Coronary artery (tissue), 2 donors: Measurements from ENCODE around the gene LGR6.

ENCODE experiments used
- DNase-seq: peaks from one replicate; pipeline ENCODE4 v3.0.0-alpha.2; 2017; ENCODE audit warnings: low spot score
- H3K27ac ChIP-seq, 2 donors: fragments of 200-600 bp; sonication (generic); one replicate each; pipeline ENCODE4 v1.5.1; 2016 to 2019
- H3K4me3 ChIP-seq: fragments of 200-600 bp; sonication (generic); 2 replicates; pipeline ENCODE4 v1.5.1; 2016; ENCODE audit warnings: mild to moderate bottlenecking, moderate library complexity
- TF ChIP-seq, protein P1 (sequence below): fragments of 200-600 bp; sonication (generic); IDR thresholded peaks from one replicate; pipeline ENCODE4 v1.5.1; 2019; ENCODE audit warnings: antibody characterized with exemption

The LGR6 gene

DNA sequence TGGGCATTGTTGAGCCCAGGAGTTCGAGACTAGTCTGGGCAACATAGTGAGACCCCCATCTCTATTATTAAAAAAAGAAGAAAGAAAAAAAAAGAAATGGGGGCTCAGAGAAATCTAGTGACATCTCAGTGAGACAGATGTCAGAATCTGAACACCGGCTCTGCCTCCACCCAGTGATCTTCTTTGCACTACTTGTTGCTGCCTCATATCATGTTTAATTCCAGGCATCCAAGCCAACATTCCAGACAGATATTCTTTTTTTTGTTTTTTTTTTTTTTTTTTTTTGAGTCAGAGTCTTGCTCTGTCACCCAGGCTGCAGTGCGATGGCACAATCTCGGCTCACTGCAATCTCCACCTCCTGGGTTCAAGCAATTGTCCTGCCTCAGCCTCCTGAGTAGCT, 44.0 kb upstream of the LGR6 start:
- Histone ChIP-seq H3K27ac (no peak overlapping the region), H3K4me3 (no peak overlapping the region)
- no peak for DNase-seq
- TF ChIP-seq, protein P1, sequence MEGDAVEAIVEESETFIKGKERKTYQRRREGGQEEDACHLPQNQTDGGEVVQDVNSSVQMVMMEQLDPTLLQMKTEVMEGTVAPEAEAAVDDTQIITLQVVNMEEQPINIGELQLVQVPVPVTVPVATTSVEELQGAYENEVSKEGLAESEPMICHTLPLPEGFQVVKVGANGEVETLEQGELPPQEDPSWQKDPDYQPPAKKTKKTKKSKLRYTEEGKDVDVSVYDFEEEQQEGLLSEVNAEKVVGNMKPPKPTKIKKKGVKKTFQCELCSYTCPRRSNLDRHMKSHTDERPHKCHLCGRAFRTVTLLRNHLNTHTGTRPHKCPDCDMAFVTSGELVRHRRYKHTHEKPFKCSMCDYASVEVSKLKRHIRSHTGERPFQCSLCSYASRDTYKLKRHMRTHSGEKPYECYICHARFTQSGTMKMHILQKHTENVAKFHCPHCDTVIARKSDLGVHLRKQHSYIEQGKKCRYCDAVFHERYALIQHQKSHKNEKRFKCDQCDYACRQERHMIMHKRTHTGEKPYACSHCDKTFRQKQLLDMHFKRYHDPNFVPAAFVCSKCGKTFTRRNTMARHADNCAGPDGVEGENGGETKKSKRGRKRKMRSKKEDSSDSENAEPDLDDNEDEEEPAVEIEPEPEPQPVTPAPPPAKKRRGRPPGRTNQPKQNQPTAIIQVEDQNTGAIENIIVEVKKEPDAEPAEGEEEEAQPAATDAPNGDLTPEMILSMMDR, result no peak

DNA sequence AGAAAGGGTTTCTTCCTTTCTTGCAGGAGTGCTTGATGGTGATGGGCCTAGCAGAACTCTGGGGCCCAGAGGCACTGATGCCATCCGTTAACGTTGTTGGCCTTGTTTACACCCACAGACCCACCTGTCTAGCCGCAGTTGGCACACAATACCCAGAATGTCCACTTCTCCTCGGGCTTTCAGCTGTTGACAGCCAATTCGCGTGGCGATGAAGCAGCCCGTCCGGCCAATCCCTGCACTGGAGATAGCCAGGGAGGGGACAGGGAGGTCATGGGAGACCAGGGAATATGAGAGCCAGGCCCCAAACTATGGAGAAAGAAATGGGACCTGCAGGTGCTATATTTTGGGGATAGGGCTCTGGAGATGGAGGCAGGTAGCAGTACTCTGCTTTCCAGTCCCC, 43.4 kb upstream of the LGR6 start:
- TF ChIP-seq, protein P1, result no peak
- no peak overlapping the region for H3K27ac ChIP-seq
- no peak for DNase-seq
- H3K4me3 ChIP-seq, result no peak overlapping the region

DNA sequence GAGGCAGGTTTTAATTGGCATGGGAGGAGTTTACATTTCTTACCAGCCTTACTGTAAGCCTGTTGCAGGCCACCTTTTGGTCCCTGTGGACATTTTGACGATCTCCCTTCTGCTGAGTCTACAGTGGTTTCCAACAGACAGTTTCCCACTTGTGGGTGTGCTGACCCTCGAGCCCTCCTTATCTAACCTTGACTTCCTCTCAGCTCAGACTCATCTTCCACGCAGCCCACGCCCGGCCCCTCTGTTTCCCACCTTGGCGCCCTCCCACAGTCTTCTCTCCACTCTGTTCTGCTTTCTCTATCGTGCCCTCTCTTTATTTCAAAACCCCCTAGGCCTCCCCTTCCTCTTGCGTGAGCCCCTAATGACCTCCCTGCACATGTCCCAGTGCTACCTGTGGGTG, 43.0 kb upstream of the LGR6 start:
- Histone ChIP-seq H3K27ac (no peak overlapping the region), H3K4me3 (no peak overlapping the region)
- DNase-seq, result no peak
- TF ChIP-seq, protein P1, result no peak

DNA sequence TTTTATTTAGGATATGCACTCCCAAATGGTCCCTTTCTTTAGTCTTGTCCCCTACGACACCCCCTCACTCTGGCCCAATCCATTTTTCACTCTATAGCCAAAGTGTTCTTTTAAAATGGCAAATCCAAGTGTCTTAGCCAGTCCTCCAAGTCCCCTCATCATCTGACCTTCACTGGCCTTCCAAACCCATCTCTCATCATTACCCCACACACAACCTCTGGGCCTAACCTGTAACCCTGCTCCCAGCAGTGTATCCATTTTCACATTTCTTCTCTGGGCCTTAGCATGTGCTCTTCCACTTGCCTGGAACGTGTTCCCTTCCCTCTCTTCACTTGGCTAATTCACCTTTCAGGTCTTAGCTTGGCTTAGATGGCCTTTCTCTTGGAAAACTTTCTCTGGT, 42.6 kb upstream of the LGR6 start:
- Histone ChIP-seq H3K27ac (no peak overlapping the region), H3K4me3 (no peak overlapping the region)
- TF ChIP-seq, protein P1, result no peak
- no peak for DNase-seq

DNA sequence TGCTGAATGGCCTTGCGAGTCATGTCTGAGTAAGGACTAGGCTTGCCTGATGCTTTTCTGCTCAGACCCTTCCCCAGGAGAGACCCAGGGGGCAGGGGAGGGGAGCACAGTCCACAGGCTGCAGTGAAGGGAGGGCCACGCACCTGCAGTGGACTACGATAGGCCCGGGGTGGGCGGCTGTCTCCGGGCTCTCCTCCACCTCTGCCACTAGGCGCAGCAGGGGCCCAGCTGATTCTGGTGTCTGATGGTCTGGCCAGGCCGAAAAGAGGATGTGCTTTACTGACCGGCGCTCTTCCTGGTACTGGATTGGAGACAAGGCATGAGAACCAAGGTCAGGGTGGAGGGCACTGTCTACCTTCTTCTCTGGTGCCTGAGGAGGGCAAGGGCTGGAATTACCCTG, 41.2 kb upstream of the LGR6 start:
- no peak for DNase-seq
- H3K4me3 ChIP-seq, result no peak overlapping the region
- no peak overlapping the region for H3K27ac ChIP-seq
- TF ChIP-seq, protein P1, result no peak

DNA sequence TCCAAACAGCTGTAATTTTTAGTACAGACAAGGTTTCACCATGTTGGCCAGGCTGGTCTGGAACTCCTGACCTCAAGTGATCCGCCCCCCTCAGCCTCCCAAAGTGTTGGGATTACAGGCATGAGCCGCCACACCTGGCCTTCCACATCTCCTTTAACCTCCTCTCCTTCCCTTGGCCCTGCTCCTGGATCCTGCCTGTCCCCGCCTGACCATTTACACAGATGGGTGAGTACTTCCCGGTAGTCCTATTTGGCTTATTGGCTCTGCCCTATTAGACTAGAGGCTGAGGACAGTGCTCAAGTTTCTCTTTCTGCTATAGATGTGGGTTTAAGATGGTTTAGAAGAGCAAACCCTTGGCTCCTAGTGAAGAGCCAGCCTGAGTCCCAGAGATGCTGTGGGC, 40.3 kb upstream of the LGR6 start:
- TF ChIP-seq, protein P1, result no peak
- no peak overlapping the region for H3K27ac ChIP-seq
- no peak overlapping the region for H3K4me3 ChIP-seq
- no peak for DNase-seq

DNA sequence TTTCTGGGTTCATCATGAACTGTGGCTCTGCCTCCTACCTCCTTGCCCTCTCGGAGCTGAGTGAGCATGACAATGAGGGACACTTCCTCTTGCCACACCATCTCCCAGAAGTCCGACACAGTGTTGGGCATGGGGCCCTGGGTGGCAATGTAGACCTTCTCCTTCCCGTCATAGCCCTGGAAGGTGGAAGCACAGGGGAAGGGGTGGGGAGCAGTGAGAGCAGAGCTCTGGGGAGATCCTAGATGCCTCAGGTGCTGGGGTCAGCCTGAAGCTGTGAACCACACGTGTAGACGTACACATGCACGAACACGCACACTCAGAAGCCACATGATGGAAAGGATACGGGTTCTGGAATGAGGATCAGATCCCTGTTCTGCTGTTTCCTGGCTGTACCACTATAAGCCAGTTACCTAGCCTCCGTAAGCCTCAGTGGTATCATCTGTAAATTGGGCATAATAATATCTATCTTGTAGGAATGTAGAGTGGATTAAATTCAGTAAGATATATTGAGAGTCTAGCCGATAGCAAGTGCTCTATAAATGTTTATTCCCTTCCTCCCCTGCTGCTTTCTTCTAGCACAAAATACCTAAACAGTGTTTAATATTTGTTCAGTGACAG, 39.3 kb upstream of the LGR6 start:
- TF ChIP-seq, protein P1, result no peak
- Histone ChIP-seq H3K4me3 (no peak overlapping the region), H3K27ac (no peak overlapping the region)
- no peak for DNase-seq
